AG10803 (cell line): Measurements from ENCODE around the gene NECAB3.
A peak's percentile ranks its signal among the peaks of the same experiment; 100 is the strongest.

ENCODE experiments used
- DNase-seq: peaks from one replicate; pipeline ENCODE4 v3.0.0; 2010; ENCODE audit warnings: low read depth
- H3K4me3 ChIP-seq: 2 replicates; pipeline ENCODE4 v1.5.1; 2011; ENCODE audit warnings: mild to moderate bottlenecking, low read length, control low read depth
- CTCF ChIP-seq: conservative IDR thresholded peaks from 2 replicates; pipeline ENCODE4 v1.5.1; 2011; ENCODE audit warnings: mild to moderate bottlenecking, low read length, control low read depth, inconsistent platforms

Gene NECAB3

GRCh38 chr20:33674294-33675135 lies at the start of gene NECAB3:
TSS of gene NECAB3 (minus strand) at chr20:33674428. CDS start at chr20:33674352, 76 bp downstream.
- peak within 1 kb of the TSS; percentile 76 for H3K4me3 ChIP-seq
- TF ChIP-seq CTCF: no peak
- DNase-seq: peak; percentile 62

GRCh38 chr20:33721391-33722140 lies 47.3 kb upstream of the NECAB3 start:
- TF ChIP-seq CTCF: no peak
- no peak for DNase-seq
- no peak overlapping the region for H3K4me3 ChIP-seq

GRCh38 chr20:33719989-33720709 lies 45.9 kb upstream of the NECAB3 start, which contains the start of gene PXMP4:
TSS of gene PXMP4 (minus strand) at chr20:33720310. CDS start at chr20:33720207, 103 bp downstream.
- peak; percentile 99 for DNase-seq
- peak within 1 kb of the TSS; percentile 92 for H3K4me3 ChIP-seq
- TF ChIP-seq CTCF: 0 out of 2 replicates have a peak, but pooled peaks have one; percentile 4

GRCh38 chr20:33719277-33719988 lies 45.2 kb upstream of the NECAB3 start:
- peak overlapping the region; percentile 92 for H3K4me3 ChIP-seq
- no peak for DNase-seq
- no peak for TF ChIP-seq CTCF

GRCh38 chr20:33716498-33716897 lies 42.3 kb upstream of the NECAB3 start:
- H3K4me3 ChIP-seq: no peak overlapping the region
- no peak for DNase-seq
- no peak for TF ChIP-seq CTCF

- TF ChIP-seq CTCF: no peak
- no peak overlapping the region for H3K4me3 ChIP-seq
- DNase-seq: no peak
Observed at GRCh38 chr20:33713865-33714367, 39.7 kb upstream of the NECAB3 start.
